HEK293 (cell line): Measurements from ENCODE around the gene NR3C2.

Source experiments
- CTCF ChIA-PET: fragments of 350-600 bp; formaldehyde crosslinking; extraction: SDS; loops from one replicate; lab custom pipeline; 2021; ENCODE audit warnings: antibody characterized with exemption; lab: Yijun Ruan, JAX
- POLR2A ChIA-PET: fragments of 300-600 bp; formaldehyde crosslinking; extraction: SDS; loops from one replicate; lab custom pipeline; 2020; ENCODE audit warnings: antibody characterized with exemption, inconsistent platforms; lab: Yijun Ruan, JAX
- H3K27ac ChIP-seq: fragments of 200-500 bp; sonication (Bioruptor generic); 2 replicates; pipeline ENCODE4 v1.5.1; 2014; ENCODE audit warnings: low read depth, low read length, control low read depth, inconsistent platforms; ENCODE audit errors: extremely low read depth
- H3K36me3 ChIP-seq, 2 experiments: fragments of 200-500 bp in 1 of 2; sonication (Bioruptor generic) in 1 of 2; 1 replicate in 1 of 2; 2 replicates in 1 of 2; pipeline ENCODE4 v1.5.1; 2014 to 2017; ENCODE audit warnings: inconsistent platforms in 2 of 2, low read length in 2 of 2; ENCODE audit not compliant: control insufficient read depth in 2 of 2, insufficient read depth in 1 of 2
- H3K4me1 ChIP-seq: fragments of 200-500 bp; sonication (Bioruptor generic); 2 replicates; pipeline ENCODE4 v1.5.1; 2014; ENCODE audit warnings: mild to moderate bottlenecking, low read length, inconsistent platforms; ENCODE audit not compliant: control insufficient read depth, insufficient read depth
- H3K4me3 ChIP-seq: 2 replicates; pipeline ENCODE4 v1.5.1; 2011; ENCODE audit warnings: low read depth, mild to moderate bottlenecking, control low read depth, low read length, moderate library complexity
- H3K9me3 ChIP-seq: fragments of 200-500 bp; sonication (Bioruptor generic); 2 replicates; pipeline ENCODE4 v1.5.1; 2014; ENCODE audit warnings: low read depth, low read length, inconsistent platforms; ENCODE audit not compliant: control insufficient read depth, insufficient read depth
- GLIS2 ChIP-seq: fragments of 450-650 bp; formaldehyde crosslinking; IDR thresholded peaks from 2 replicates; pipeline ENCODE4 v1.5.1; 2016; ENCODE audit warnings: missing biosample characterization, missing genetic modification characterization
- KLF9 ChIP-seq: fragments of 450-650 bp; formaldehyde crosslinking; IDR thresholded peaks from 2 replicates; pipeline ENCODE4 v1.5.1; 2016; ENCODE audit warnings: missing biosample characterization, missing genetic modification characterization, low read depth
- MZF1 ChIP-seq: fragments of 450-650 bp; formaldehyde crosslinking; IDR thresholded peaks from 2 replicates; pipeline ENCODE4 v1.5.1; 2017; ENCODE audit warnings: missing biosample characterization, missing genetic modification characterization, borderline replicate concordance
- OSR2 ChIP-seq: fragments of 450-650 bp; formaldehyde crosslinking; IDR thresholded peaks from 2 replicates; pipeline ENCODE4 v1.5.1; 2016; ENCODE audit warnings: missing biosample characterization, missing genetic modification characterization
- SCRT1 ChIP-seq: fragments of 450-650 bp; formaldehyde crosslinking; IDR thresholded peaks from 2 replicates; pipeline ENCODE4 v1.5.1; 2016; ENCODE audit warnings: missing biosample characterization, missing genetic modification characterization, borderline replicate concordance
- SETDB1 ChIP-seq: IDR thresholded peaks from one replicate; pipeline ENCODE4 v1.6.1; 2017; ENCODE audit warnings: mild to moderate bottlenecking, low read length, moderate library complexity, mixed read lengths; ENCODE audit not compliant: insufficient read length
- YY1 ChIP-seq: fragments of 450-650 bp; formaldehyde crosslinking; IDR thresholded peaks from 2 replicates; pipeline ENCODE4 v1.5.1; 2018; ENCODE audit warnings: missing biosample characterization, missing genetic modification characterization
- ZBTB20 ChIP-seq: fragments of 450-650 bp; formaldehyde crosslinking; IDR thresholded peaks from 2 replicates; pipeline ENCODE4 v1.5.1; 2016; ENCODE audit warnings: missing biosample characterization, missing genetic modification characterization
- ZBTB48 ChIP-seq: fragments of 450-650 bp; formaldehyde crosslinking; IDR thresholded peaks from 2 replicates; pipeline ENCODE4 v1.5.1; 2016; ENCODE audit warnings: missing biosample characterization, missing genetic modification characterization
- ZBTB8A ChIP-seq: fragments of 450-650 bp; formaldehyde crosslinking; IDR thresholded peaks from 2 replicates; pipeline ENCODE4 v1.5.1; 2016; ENCODE audit warnings: missing biosample characterization, missing genetic modification characterization
- ZNF133 ChIP-seq: fragments of 450-650 bp; formaldehyde crosslinking; IDR thresholded peaks from 2 replicates; pipeline ENCODE4 v1.5.1; 2016; ENCODE audit warnings: missing biosample characterization, missing genetic modification characterization
- ZNF140 ChIP-seq: fragments of 450-650 bp; formaldehyde crosslinking; IDR thresholded peaks from 2 replicates; pipeline ENCODE4 v1.5.1; 2016; ENCODE audit warnings: missing biosample characterization, missing genetic modification characterization
- ZNF155 ChIP-seq: fragments of 450-650 bp; formaldehyde crosslinking; IDR thresholded peaks from 2 replicates; pipeline ENCODE4 v1.5.1; 2016; ENCODE audit warnings: missing biosample characterization, missing genetic modification characterization
- ZNF169 ChIP-seq: fragments of 450-650 bp; formaldehyde crosslinking; IDR thresholded peaks from 2 replicates; pipeline ENCODE4 v1.5.1; 2016; ENCODE audit warnings: missing biosample characterization, missing genetic modification characterization
- ZNF19 ChIP-seq: fragments of 450-650 bp; formaldehyde crosslinking; IDR thresholded peaks from 2 replicates; pipeline ENCODE4; 2016; ENCODE audit warnings: missing biosample characterization, missing genetic modification characterization, low read depth
- ZNF423 ChIP-seq: fragments of 450-650 bp; formaldehyde crosslinking; IDR thresholded peaks from 2 replicates; pipeline ENCODE4 v1.5.1; 2016; ENCODE audit warnings: missing biosample characterization, missing genetic modification characterization
- ZNF433 ChIP-seq: fragments of 450-650 bp; formaldehyde crosslinking; IDR thresholded peaks from 2 replicates; pipeline ENCODE4 v1.5.1; 2016; ENCODE audit warnings: missing biosample characterization, missing genetic modification characterization, low read depth
- ZNF473 ChIP-seq: fragments of 450-650 bp; formaldehyde crosslinking; IDR thresholded peaks from 2 replicates; pipeline ENCODE4 v1.5.1; 2017; ENCODE audit warnings: missing biosample characterization, missing genetic modification characterization
- ZNF48 ChIP-seq: fragments of 450-650 bp; formaldehyde crosslinking; IDR thresholded peaks from 2 replicates; pipeline ENCODE4 v1.5.1; 2016; ENCODE audit warnings: missing biosample characterization, missing genetic modification characterization
- ZNF530 ChIP-seq: fragments of 450-650 bp; formaldehyde crosslinking; IDR thresholded peaks from 2 replicates; pipeline ENCODE4 v1.5.1; 2016; ENCODE audit warnings: low read depth, missing biosample characterization, missing genetic modification characterization
- ZNF623 ChIP-seq: fragments of 450-650 bp; formaldehyde crosslinking; IDR thresholded peaks from 2 replicates; pipeline ENCODE4 v1.5.1; 2016; ENCODE audit warnings: missing biosample characterization, missing genetic modification characterization
- ZNF670 ChIP-seq: fragments of 450-650 bp; formaldehyde crosslinking; IDR thresholded peaks from 2 replicates; pipeline ENCODE4 v1.5.1; 2016; ENCODE audit warnings: missing biosample characterization, missing genetic modification characterization, low read depth
- ZNF785 ChIP-seq: fragments of 450-650 bp; formaldehyde crosslinking; IDR thresholded peaks from 2 replicates; pipeline ENCODE4 v1.5.1; 2016; ENCODE audit warnings: missing biosample characterization, missing genetic modification characterization
- ZSCAN16 ChIP-seq: fragments of 450-650 bp; formaldehyde crosslinking; IDR thresholded peaks from 2 replicates; pipeline ENCODE4 v1.5.1; 2016; ENCODE audit warnings: missing biosample characterization, missing genetic modification characterization
- TF ChIP-seq, protein P1 (sequence below): fragments of 450-650 bp; formaldehyde crosslinking; IDR thresholded peaks from 2 replicates; pipeline ENCODE4 v1.5.1; 2016; ENCODE audit warnings: missing biosample characterization, missing genetic modification characterization, borderline replicate concordance
- TF ChIP-seq, protein P2 (sequence below): fragments of 450-650 bp; formaldehyde crosslinking; IDR thresholded peaks from 2 replicates; pipeline ENCODE4 v1.5.1; 2017; ENCODE audit warnings: missing biosample characterization, missing genetic modification characterization
- TF ChIP-seq, protein P3 (sequence below): fragments of 450-650 bp; formaldehyde crosslinking; IDR thresholded peaks from 2 replicates; pipeline ENCODE4 v1.5.1; 2016; ENCODE audit warnings: missing biosample characterization, missing genetic modification characterization

Gene NR3C2

DNA sequence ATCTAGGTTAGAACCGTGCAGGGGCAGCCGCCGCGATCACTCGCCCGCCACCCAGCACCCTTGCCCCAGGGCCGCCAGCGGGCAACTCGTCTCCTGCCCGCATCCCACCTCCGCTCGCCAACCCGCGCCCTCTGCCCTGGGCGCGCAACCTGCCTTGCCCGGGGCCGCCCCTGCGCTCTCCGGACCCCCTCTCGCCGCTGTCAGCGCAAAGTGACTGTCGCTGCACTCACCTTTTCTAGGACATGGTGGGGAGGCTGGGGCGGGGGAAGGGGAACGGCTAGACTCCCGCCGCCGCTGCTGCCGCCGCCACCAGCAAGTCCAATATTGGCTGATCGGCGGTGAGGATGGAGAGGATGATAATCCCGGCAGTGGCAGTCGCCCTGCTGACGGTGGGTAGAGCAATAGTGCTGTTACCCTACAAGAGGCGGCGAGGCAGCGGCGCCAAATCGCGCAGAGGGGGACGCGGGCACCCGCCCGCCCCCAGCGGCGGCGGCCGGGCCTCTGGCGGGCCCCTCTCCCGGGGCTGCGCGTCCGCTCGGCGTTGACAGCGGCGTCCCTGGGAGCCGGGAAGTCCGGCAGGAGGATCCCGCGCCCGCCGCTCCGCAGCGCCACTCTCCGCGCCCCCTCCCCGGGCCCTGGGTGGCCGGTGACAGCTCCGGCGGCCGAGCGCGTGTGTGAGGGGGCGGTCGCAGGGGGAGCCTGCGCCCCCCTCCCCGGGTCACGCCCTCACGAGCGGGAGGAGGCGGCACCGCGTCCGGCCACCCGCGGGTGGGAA lies 2.3 kb upstream of the NR3C2 start (continued):
- no peak for TF ChIP-seq ZNF19
- TF ChIP-seq, protein P1, sequence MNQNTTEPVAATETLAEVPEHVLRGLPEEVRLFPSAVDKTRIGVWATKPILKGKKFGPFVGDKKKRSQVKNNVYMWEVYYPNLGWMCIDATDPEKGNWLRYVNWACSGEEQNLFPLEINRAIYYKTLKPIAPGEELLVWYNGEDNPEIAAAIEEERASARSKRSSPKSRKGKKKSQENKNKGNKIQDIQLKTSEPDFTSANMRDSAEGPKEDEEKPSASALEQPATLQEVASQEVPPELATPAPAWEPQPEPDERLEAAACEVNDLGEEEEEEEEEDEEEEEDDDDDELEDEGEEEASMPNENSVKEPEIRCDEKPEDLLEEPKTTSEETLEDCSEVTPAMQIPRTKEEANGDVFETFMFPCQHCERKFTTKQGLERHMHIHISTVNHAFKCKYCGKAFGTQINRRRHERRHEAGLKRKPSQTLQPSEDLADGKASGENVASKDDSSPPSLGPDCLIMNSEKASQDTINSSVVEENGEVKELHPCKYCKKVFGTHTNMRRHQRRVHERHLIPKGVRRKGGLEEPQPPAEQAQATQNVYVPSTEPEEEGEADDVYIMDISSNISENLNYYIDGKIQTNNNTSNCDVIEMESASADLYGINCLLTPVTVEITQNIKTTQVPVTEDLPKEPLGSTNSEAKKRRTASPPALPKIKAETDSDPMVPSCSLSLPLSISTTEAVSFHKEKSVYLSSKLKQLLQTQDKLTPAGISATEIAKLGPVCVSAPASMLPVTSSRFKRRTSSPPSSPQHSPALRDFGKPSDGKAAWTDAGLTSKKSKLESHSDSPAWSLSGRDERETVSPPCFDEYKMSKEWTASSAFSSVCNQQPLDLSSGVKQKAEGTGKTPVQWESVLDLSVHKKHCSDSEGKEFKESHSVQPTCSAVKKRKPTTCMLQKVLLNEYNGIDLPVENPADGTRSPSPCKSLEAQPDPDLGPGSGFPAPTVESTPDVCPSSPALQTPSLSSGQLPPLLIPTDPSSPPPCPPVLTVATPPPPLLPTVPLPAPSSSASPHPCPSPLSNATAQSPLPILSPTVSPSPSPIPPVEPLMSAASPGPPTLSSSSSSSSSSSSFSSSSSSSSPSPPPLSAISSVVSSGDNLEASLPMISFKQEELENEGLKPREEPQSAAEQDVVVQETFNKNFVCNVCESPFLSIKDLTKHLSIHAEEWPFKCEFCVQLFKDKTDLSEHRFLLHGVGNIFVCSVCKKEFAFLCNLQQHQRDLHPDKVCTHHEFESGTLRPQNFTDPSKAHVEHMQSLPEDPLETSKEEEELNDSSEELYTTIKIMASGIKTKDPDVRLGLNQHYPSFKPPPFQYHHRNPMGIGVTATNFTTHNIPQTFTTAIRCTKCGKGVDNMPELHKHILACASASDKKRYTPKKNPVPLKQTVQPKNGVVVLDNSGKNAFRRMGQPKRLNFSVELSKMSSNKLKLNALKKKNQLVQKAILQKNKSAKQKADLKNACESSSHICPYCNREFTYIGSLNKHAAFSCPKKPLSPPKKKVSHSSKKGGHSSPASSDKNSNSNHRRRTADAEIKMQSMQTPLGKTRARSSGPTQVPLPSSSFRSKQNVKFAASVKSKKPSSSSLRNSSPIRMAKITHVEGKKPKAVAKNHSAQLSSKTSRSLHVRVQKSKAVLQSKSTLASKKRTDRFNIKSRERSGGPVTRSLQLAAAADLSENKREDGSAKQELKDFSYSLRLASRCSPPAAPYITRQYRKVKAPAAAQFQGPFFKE: no peak
- TF ChIP-seq ZNF169 (tag by site-specific recombination): no peak
- TF ChIP-seq ZNF433 (tag by site-specific recombination): no peak
- no peak for TF ChIP-seq ZNF155 (tag by site-specific recombination)
- no peak for TF ChIP-seq SETDB1
- no peak for TF ChIP-seq MZF1 (tag by site-specific recombination)

DNA sequence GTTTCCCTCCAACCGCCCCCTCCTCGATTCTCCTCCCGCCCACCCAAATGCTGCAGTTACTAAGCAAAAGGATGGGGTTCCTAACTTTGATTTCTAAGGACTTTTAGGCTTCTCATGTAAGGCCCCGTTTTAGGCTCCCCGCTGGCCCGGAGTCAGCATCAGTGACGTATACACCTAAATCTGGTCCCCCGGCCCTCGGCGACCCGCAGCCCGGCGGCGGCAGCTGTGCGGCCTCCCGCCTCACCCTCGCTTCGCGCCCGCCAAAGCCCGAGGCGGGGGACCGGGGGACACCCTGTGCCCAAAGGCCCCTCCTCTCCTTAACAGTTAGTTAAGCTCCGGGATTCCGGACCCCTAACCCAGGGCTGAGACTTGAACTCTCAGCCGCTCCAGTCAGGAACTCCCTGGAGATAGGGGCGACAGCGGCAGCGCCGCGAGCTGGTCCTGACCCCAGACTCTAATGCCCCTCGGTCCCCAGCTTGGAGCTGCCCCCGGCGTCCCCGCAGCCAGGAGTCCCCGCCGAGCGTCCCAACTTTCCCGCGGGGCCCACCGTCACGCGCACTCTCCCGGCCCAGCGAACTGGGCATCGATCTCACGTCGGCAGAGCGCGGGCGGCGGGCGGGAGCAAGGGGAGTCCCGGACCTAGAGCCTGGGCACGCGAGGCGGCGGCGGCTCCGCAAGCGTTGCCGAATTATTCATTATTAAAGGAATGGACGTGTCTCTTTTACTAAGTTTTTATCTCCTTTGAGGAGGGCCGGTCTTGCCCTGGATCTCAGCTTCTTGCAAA lies 1.5 kb upstream of the NR3C2 start:
- CTCF ChIA-PET: interaction anchor here (0.6 to 1.4 kb wide), 3 partner anchors 190 to 819 kb away, joined by 3 to 6 read pairs (median 4); no protein-coding TSS in a partner anchor
- POLR2A ChIA-PET: interaction anchor here (0.7 kb wide), 1 partner anchor 306 kb away, joined by 4 read pairs; no protein-coding TSS in a partner anchor
- TF ChIP-seq, protein P2, sequence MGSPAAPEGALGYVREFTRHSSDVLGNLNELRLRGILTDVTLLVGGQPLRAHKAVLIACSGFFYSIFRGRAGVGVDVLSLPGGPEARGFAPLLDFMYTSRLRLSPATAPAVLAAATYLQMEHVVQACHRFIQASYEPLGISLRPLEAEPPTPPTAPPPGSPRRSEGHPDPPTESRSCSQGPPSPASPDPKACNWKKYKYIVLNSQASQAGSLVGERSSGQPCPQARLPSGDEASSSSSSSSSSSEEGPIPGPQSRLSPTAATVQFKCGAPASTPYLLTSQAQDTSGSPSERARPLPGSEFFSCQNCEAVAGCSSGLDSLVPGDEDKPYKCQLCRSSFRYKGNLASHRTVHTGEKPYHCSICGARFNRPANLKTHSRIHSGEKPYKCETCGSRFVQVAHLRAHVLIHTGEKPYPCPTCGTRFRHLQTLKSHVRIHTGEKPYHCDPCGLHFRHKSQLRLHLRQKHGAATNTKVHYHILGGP: no peak
- peak; percentile 72 for TF ChIP-seq ZBTB8A (tag by site-specific recombination)
- no peak for TF ChIP-seq ZNF473 (tag by site-specific recombination)
- TF ChIP-seq ZBTB20 (tag by site-specific recombination): peak; percentile 53; the same call in 1 of the 2 replicates
- TF ChIP-seq ZNF670 (tag by site-specific recombination): no peak
- TF ChIP-seq, protein P3, sequence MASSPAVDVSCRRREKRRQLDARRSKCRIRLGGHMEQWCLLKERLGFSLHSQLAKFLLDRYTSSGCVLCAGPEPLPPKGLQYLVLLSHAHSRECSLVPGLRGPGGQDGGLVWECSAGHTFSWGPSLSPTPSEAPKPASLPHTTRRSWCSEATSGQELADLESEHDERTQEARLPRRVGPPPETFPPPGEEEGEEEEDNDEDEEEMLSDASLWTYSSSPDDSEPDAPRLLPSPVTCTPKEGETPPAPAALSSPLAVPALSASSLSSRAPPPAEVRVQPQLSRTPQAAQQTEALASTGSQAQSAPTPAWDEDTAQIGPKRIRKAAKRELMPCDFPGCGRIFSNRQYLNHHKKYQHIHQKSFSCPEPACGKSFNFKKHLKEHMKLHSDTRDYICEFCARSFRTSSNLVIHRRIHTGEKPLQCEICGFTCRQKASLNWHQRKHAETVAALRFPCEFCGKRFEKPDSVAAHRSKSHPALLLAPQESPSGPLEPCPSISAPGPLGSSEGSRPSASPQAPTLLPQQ (tag by site-specific recombination): peak; percentile 94
- TF ChIP-seq KLF9 (tag by site-specific recombination): no peak
- TF ChIP-seq SCRT1 (tag by site-specific recombination): no peak
- TF ChIP-seq ZNF623: no peak
- TF ChIP-seq ZNF785 (tag by site-specific recombination): no peak
- TF ChIP-seq ZNF530 (tag by site-specific recombination): no peak
- no peak for TF ChIP-seq ZNF133 (tag by site-specific recombination)
- no peak for TF ChIP-seq YY1 (tag by site-specific recombination)
- TF ChIP-seq OSR2 (tag by site-specific recombination): no peak
- TF ChIP-seq ZNF169 (tag by site-specific recombination): no peak
- TF ChIP-seq ZNF48: no peak
- peak; percentile 75 for TF ChIP-seq ZBTB48 (tag by site-specific recombination)
- no peak for TF ChIP-seq ZNF423
- TF ChIP-seq ZSCAN16 (tag by site-specific recombination): no peak
- peak; percentile 44; the same call in 1 of the 2 replicates for TF ChIP-seq GLIS2 (tag by site-specific recombination)
- no peak for TF ChIP-seq ZNF140 (tag by site-specific recombination)

More for the DNA sequence above, 1.5 kb upstream of the NR3C2 start:
- Histone ChIP-seq H3K4me3 (peak overlapping the region; percentile 61), H3K9me3 (no peaks in the 10 kb centered on the region), H3K4me1 (peaks cover 11% of the 10 kb centered on the region), H3K36me3 (no peaks in the 10 kb centered on the region), H3K27ac (peak overlapping the region; percentile 85; the same call in 1 of the 2 replicates)
